ENCODE data around the gene AFF3. TPM values are rescaled to one million over a fixed set of nuclear protein-coding genes. Genes with fewer than 3 reads are reported as not detected.
A peak's percentile ranks its signal among the peaks of the same experiment; 100 is the strongest.

Gene AFF3
- total and polyA plus RNA-seq, 2 of the 4 experiments (the other 2 are of a cell fraction) = 12.9 to 14.3 TPM

GRCh38 chr2:99765731-99766318 lies 376.6 kb downstream of the AFF3 start:
- no TSS peak for BruUV-seq (replicated peaks)
- Histone ChIP-seq H4K20me1 (ENCODE audit: insufficient read depth, low read length) (no peaks in the 10 kb centered on the region), H3K79me1 (ENCODE audit: low read depth in 1 of 2, low read length in 2 of 2) (peaks cover 0 to 10% of the 10 kb centered on the region in 2 experiments; a peak in 1 of 4 replicates), H3K27me3 (ENCODE audit: control insufficient read depth, insufficient read depth, low read length) (no peaks in the 10 kb centered on the region), H3K23ac (ENCODE audit: low read depth, low read length) (no peak overlapping the region), H4K91ac (ENCODE audit: insufficient read depth, low read depth, low read length) (no peak overlapping the region), H3K9me3 (ENCODE audit: control insufficient read depth, insufficient read depth, low read length) (no peaks in the 10 kb centered on the region), H3K18ac (ENCODE audit: low read depth, low read length) (no peak overlapping the region), H3K14ac (replicated peaks; ENCODE audit: low read depth, low read length) (no peak overlapping the region), H3K27ac (ENCODE audit: insufficient read depth, low read length) (no peak overlapping the region), H2BK20ac (ENCODE audit: low read depth, low read length) (no peak overlapping the region), H3K4me3 (ENCODE audit: insufficient read depth, low read depth, low read length) (no peak overlapping the region), H3K9me1 (ENCODE audit: insufficient read depth, low read length) (peaks cover 2% of the 10 kb centered on the region; the same call in 1 of the 2 replicates), H4K8ac (ENCODE audit: low read depth in 2 of 2, low read length in 2 of 2) (no peak overlapping the region), H2AK9ac (replicated peaks; ENCODE audit: low read depth, low read length, poor library complexity) (no peak overlapping the region), H2AFZ (replicated peaks; ENCODE audit: low read length, poor library complexity) (no peak overlapping the region), H2AK5ac (ENCODE audit: low read depth, low read length) (0 out of 2 replicates have a peak overlapping the region, but pooled peaks have one; percentile 27), H3K4me2 (ENCODE audit: low read depth, low read length) (no peak overlapping the region), H2BK5ac (ENCODE audit: low read depth, low read length, poor library complexity, severe bottlenecking) (no peak overlapping the region), H2BK15ac (ENCODE audit: low read depth, low read length) (no peak overlapping the region), H4K5ac (ENCODE audit: low read depth, low read length) (no peak overlapping the region), H3K4ac (ENCODE audit: low read depth, low read length) (no peak overlapping the region), H2BK120ac (ENCODE audit: low read depth, low read length) (no peak overlapping the region), H3K36me3 (ENCODE audit: control insufficient read depth, insufficient read depth, low read length) (0 out of 2 replicates have a peak, but pooled peaks cover 3% of the 10 kb centered on the region), H3K4me1 (ENCODE audit: control insufficient read depth, insufficient read depth, low read length) (no peaks in the 10 kb centered on the region), H3K9ac (ENCODE audit: low read depth, low read length) (no peak overlapping the region), H3K56ac (ENCODE audit: extremely low read depth, insufficient read depth, low read length) (no peak overlapping the region)
- ChIA-PET CTCF (interaction anchor here (0.8 kb wide), 1 partner anchor 30 kb away, joined by 3 read pairs; no protein-coding TSS in a partner anchor), POLR2A (ENCODE audit: unreplicated experiment) (no interaction called here)
- TF ChIP-seq RAD21 (IDR thresholded peaks at IDR 0.05; ENCODE audit: low read length) = no peak
- ATAC-seq (ENCODE audit: low read depth) (no peak), DNase-seq (no peak)
- in situ Hi-C loops (cut with MboI; ENCODE audit: low sequenced_read_pairs) (no loop called here), intact Hi-C loops (cut with micrococcal nuclease) (no loop called here), dilution Hi-C loops (cut with HindIII; ENCODE audit: low sequenced_read_pairs, unreplicated experiment) (no loop called here)
- 80% methylated on average over 1 of the region's 4 CpGs; no CpG with 5 or more reads in 1 of the 2 experiments for WGBS, 2 experiments (ENCODE audit: extremely low coverage in 2 of 2, insufficient read length in 1 of 2)

All from IMR-90 (cell line).